ENCODE measurements around the gene ESR1.

GRCh38 chr6:152002306-152002705, 194.8 kb downstream of the ESR1 start:
- TF ChIP-seq POLR2AphosphoS5 (IDR thresholded peaks at IDR 0.05; ENCODE audit: control insufficient read depth, insufficient read depth, low read depth, low read length) (no peak), GATA2 (CRISPR knock-in tag; IDR thresholded peaks at IDR 0.05) (no peak), FOXM1 (IDR thresholded peaks at IDR 0.05; ENCODE audit: low read depth) (no peak), FOXM1 (CRISPR knock-in tag; IDR thresholded peaks at IDR 0.05; ENCODE audit: low read depth) (no peak), ZNF263 (CRISPR knock-in tag; IDR thresholded peaks at IDR 0.05; ENCODE audit: borderline replicate concordance) (no peak), MYNN (IDR thresholded peaks at IDR 0.05) (no peak), MYNN (CRISPR knock-in tag; IDR thresholded peaks at IDR 0.05) (no peak)
